Thoracic aorta (tissue), 2 donors: ENCODE data around the gene TRIM56. TPM values are rescaled to one million over a fixed set of nuclear protein-coding genes. Genes with fewer than 3 reads are reported as not detected.
A peak's percentile ranks its signal among the peaks of the same experiment; 100 is the strongest.

ENCODE experiments used
- ATAC-seq: fragments of 150-250 bp; one replicate; pipeline ENCODE4 v1.8.0; 2017; ENCODE audit warnings: low read depth; ENCODE audit not compliant: insufficient number of reproducible peaks, low FRiP score
- DNase-seq: peaks from one replicate; pipeline ENCODE4 v3.0.0-alpha.2; 2020; ENCODE audit warnings: low spot score
- H3K27ac ChIP-seq, 2 donors: fragments of 200-600 bp; sonication (generic); 1 replicate in 1 of 2; 2 replicates in 1 of 2; pipeline ENCODE4 v1.5.1; 2016; ENCODE audit warnings: mild to moderate bottlenecking in 2 of 2, moderate library complexity in 2 of 2
- H3K27me3 ChIP-seq: fragments of 200-600 bp; sonication (generic); replicated peaks from 2 replicates; pipeline ENCODE4 v1.6.0; 2016; ENCODE audit warnings: mild to moderate bottlenecking; ENCODE audit not compliant: insufficient read depth
- H3K36me3 ChIP-seq: fragments of 200-600 bp; sonication (generic); one replicate; pipeline ENCODE4 v1.5.1; 2016
- H3K4me1 ChIP-seq, 2 donors: fragments of 200-600 bp; sonication (generic); 1 replicate in 1 of 2; 2 replicates in 1 of 2; pipeline versions ENCODE4 v1.5.1 to v1.6.0; 2016; ENCODE audit warnings: low read depth in 2 of 2, mild to moderate bottlenecking in 1 of 2; ENCODE audit not compliant: control insufficient read depth in 1 of 2
- H3K4me3 ChIP-seq: fragments of 200-600 bp; sonication (generic); 2 replicates; pipeline ENCODE4 v1.5.1; 2016; ENCODE audit warnings: mild to moderate bottlenecking
- H3K9me3 ChIP-seq: fragments of 200-600 bp; sonication (generic); 2 replicates; pipeline ENCODE4 v1.5.1; 2016
- total RNA-seq, 2 donors: library from RNA; depleted of rRNA; stranded (reverse); fragments of >200 nt; gene quantifications; one replicate each; pipeline versions ENCODE4 v1.1.0 to v1.2.3, GENCODE V29; 2016
- TF ChIP-seq, protein P1 (sequence below): fragments of 200-600 bp; sonication (generic); IDR thresholded peaks from one replicate; pipeline ENCODE4 v1.5.1; 2019; ENCODE audit warnings: antibody characterized with exemption

The TRIM56 gene
- total RNA-seq, 2 donors from 2014 or later, result 32.1 to 44.5 TPM

DNA sequence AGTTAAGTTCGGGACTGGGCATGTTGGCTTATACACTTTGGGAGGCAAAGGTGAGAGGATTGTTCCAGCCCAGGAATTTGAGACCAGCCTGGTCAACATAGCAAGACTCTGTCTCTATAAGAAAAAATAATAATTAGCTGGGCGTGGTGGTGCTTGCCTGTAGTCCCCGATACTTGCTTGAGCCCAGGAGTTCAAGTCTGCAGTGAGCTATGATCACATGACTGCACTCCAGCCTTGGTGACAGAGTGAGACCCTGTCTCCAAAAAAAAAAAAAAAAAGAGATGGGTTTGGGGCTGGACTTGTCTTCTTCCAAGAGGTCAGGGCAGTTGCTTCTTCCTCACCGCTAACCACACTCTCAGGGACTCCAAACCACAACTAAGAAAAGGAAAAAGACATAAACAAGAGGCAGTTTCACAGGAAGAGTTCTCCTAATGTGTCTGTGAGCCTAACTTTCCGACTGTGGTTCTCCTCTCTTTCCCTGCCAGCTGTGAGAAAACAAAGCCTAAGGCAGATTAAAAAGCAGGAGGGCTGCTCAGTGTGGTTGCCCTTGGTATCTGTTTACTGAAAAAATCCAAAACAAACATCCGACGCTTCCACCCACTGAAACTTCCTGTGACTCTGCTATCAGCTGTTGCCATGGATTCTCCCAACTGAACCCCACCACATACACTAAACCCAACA is 39.2 kb downstream of the TRIM56 start:
- TF ChIP-seq, protein P1, sequence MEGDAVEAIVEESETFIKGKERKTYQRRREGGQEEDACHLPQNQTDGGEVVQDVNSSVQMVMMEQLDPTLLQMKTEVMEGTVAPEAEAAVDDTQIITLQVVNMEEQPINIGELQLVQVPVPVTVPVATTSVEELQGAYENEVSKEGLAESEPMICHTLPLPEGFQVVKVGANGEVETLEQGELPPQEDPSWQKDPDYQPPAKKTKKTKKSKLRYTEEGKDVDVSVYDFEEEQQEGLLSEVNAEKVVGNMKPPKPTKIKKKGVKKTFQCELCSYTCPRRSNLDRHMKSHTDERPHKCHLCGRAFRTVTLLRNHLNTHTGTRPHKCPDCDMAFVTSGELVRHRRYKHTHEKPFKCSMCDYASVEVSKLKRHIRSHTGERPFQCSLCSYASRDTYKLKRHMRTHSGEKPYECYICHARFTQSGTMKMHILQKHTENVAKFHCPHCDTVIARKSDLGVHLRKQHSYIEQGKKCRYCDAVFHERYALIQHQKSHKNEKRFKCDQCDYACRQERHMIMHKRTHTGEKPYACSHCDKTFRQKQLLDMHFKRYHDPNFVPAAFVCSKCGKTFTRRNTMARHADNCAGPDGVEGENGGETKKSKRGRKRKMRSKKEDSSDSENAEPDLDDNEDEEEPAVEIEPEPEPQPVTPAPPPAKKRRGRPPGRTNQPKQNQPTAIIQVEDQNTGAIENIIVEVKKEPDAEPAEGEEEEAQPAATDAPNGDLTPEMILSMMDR, result no peak
- peaks cover 48 to 91% of the 10 kb centered on the region in 2 donors for H3K4me1 ChIP-seq
- ATAC-seq, result no peak

DNA sequence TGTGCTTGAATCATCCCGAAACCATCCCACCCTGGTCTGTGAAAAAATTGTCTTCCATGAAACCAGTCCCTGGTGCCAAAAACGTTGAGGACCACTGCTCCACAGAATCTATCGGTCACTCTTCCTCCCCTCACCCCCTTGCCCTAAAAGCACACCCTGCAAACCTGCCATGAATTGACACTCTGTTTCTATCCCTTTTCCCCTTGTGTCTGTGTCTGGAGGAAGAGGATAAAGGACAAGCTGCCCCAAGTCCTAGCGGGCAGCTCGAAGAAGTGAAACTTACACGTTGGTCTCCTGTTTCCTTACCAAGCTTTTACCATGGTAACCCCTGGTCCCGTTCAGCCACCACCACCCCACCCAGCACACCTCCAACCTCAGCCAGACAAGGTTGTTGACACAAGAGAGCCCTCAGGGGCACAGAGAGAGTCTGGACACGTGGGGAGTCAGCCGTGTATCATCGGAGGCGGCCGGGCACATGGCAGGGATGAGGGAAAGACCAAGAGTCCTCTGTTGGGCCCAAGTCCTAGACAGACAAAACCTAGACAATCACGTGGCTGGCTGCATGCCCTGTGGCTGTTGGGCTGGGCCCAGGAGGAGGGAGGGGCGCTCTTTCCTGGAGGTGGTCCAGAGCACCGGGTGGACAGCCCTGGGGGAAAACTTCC is 40.8 kb downstream of the TRIM56 start:
- H3K4me3 ChIP-seq, result peak overlapping the region; percentile 74
- DNase-seq (no peak), ATAC-seq (no peak)
- H3K27me3 ChIP-seq, result no peaks in the 10 kb centered on the region
- no peaks in the 10 kb centered on the region for H3K9me3 ChIP-seq
- H3K4me1 ChIP-seq, result peaks cover 39 to 90% of the 10 kb centered on the region in 2 donors
- peak overlapping the region; percentile 93 to 95 for H3K27ac ChIP-seq
- H3K36me3 ChIP-seq, result peaks cover 10% of the 10 kb centered on the region
- TF ChIP-seq, protein P1, result no peak

More for the DNA sequence above, 39.2 kb downstream of the TRIM56 start:
- no peak for DNase-seq
- no peaks in the 10 kb centered on the region for H3K36me3 ChIP-seq
- H3K27me3 ChIP-seq, result no peaks in the 10 kb centered on the region
- H3K27ac ChIP-seq, result peak overlapping the region; percentile 93 to 95
- no peak overlapping the region for H3K4me3 ChIP-seq
- H3K9me3 ChIP-seq, result no peaks in the 10 kb centered on the region

DNA sequence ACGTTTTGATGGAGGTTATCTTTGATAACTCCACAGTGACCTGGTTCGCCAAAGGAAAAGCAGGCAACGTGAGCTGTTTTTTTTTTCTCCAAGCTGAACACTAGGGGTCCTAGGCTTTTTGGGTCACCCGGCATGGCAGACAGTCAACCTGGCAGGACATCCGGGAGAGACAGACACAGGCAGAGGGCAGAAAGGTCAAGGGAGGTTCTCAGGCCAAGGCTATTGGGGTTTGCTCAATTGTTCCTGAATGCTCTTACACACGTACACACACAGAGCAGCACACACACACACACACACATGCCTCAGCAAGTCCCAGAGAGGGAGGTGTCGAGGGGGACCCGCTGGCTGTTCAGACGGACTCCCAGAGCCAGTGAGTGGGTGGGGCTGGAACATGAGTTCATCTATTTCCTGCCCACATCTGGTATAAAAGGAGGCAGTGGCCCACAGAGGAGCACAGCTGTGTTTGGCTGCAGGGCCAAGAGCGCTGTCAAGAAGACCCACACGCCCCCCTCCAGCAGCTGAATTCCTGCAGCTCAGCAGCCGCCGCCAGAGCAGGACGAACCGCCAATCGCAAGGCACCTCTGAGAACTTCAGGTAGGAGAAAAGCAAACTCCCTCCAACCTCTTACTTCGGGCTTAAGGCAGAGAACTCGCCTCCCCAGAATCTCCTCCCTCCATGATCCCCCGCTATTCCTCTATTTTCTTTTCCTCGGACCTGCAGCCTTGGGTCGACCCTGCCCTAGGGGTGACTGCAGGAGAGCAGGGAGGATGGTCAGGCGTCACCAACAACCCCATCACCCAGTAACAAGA is 41.6 kb downstream of the TRIM56 start, which contains the start of gene SERPINE1:
Gene SERPINE1 (plus strand): TSS at position 454 of the 809 bp plus-strand sequence. CDS start 1,290 bp downstream, outside the sequence.
- Histone ChIP-seq H3K27ac (peak within 1 kb of the TSS; percentile 93 to 95), H3K9me3 (no peaks in the 10 kb centered on the region), H3K36me3 (peaks cover 15% of the 10 kb centered on the region), H3K4me1 (peaks cover 34 to 92% of the 10 kb centered on the region in 2 donors), H3K4me3 (peak within 1 kb of the TSS; percentile 74), H3K27me3 (no peaks in the 10 kb centered on the region)
- peak; percentile 49 for ATAC-seq
- DNase-seq, result peak; percentile 97
- TF ChIP-seq, protein P1, result no peak

DNA sequence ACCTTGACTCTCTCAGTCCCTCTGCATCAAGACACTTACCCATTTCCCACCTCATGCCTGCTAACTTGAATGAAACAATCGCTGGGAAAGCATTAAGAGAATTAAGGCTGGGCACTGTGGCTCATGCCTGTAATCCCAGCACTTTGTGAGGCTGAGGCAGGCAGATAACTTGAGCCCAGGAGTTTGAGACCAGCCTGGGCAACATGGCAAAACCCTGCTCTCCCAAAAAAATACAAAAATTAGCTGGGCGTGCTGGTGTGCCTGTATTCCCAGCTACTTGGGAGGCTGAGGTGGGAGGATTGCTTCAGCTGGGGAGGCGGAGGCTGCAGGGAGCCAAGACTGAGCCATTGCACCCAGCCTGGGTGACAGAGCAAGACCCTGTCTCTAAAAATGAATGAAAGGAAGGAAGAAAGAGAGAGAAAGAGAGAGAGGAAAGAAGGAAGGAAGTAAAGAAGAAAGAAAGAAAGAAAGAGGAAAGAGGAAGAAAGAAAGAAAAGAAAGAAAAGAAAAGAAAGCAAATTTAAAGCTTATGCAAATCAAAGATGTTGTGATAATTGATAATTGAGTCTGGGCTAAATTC is 42.3 kb downstream of the TRIM56 start:
- DNase-seq (no peak), ATAC-seq (no peak)
- H3K36me3 ChIP-seq, result peaks cover 22% of the 10 kb centered on the region
- H3K4me1 ChIP-seq, result peaks cover 33 to 95% of the 10 kb centered on the region in 2 donors
- no peaks in the 10 kb centered on the region for H3K9me3 ChIP-seq
- no peaks in the 10 kb centered on the region for H3K27me3 ChIP-seq
- TF ChIP-seq, protein P1, result no peak
- peak overlapping the region; percentile 93 to 95 for H3K27ac ChIP-seq
- peak overlapping the region; percentile 74 for H3K4me3 ChIP-seq
